GM18867 (cell line): ENCODE results near the gene CD47.

Experiments
- ATAC-seq: cut with Tn5 transposase; IDR thresholded peaks from one replicate; pipeline ENCODE4 v1.9.1; 2021; ENCODE audit warnings: mild to moderate bottlenecking, moderate library complexity; ENCODE audit not compliant: unreplicated experiment

CD47 gene

DNA sequence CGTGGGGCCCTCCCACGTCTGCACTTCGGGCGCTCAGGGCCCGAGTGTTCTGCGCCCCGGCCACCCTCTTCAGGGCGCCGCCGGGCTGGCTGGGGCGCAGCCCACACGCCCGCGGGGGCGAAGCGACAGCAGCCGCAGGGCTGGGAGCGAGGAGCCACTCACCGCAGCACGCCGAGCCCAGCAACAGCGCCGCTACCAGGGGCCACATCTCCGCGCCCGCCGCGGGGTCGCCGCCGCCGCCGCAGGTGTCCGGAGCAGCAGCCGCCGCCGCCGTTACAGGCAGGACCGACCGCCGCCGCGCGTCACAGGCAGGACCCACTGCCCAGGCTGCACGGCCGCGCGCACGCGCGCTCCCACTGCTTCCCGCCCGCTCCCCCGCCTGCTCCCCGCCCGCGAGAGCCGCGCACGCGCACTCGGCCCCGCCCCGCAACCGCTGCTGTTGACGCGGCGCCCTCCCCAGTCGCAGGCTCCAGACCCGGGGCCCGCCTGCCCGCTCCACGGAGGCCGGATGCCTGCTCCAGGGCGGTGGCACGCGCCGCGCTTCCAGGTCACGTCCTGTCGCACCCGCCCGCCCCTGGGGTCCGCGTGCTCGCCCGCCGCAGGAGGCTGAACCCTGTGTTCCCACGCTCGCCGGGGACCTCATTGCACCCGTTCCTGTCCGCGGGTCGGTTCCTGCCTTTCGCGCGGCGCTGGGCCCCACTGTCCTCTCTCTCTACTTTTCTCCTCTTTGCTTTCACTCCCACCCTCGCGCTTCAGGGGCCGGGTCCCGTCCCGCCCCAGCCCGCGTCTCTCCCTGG is at the start of gene CD47:
CD47 (minus strand) TSS at position 331 of the 797 bp plus-strand sequence; CDS start at position 208, 123 bp downstream.
- peak; percentile 75 for ATAC-seq

DNA sequence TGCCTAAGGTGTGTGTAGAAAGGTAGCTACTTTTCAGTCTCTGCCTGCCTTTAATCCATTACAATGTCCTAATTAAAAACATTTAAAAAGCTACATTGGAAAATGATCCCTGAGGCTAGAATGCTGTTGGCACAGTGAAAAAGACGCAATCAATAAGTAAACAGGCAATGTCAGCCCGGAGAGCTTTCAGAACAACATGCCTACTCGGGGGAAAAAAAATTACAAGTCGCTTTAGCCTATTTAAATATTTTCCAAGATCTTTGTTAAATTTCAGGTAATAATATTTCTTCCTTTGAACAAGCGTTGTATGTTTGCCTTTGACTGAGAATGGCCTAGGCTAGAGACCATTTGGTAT is 46.6 kb upstream of the CD47 start:
- ATAC-seq, result no peak

DNA sequence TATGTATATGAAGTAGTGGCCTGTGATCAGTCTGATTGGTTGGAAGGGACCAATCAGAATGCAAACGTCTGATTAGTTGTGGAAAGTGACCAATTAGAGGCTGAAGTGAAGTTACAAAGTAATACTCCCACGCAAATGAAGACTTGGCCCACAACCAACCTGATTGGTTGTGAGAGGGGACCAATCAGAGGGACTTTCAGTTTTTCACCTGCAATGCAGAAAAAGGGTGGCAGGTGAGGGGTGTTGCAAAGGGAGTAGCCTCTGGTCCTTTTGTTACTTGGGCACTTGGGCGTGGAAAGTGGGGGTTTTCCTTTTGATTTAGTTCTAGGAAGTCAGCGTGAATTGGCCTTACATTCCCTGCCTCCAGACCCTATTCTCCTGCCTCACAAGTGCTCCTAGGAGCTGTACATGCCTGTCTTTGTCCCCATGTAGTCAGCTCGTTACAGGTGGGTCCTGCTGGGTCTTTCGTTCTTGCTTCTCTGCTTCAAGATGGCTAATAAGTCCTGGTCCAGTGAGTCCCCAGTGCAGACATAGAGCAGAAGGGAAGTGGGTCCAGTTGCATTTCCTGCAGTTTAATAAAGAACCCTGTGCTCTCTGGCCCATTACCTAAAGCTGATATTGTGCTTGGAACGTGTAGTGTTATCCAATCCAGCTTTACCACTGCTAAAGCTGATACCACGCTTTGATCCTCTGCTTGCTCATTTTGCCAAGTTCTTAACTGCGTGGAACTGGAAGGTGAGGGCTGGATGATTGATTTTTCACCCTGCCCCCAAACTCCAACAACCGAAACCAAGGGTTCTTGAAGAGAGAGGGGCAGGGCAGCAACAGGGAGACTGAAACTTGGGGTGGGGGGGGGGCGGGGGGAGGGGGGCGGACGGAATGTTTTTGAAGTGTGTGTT is 46.0 kb upstream of the CD47 start:
- ATAC-seq, result no peak

DNA sequence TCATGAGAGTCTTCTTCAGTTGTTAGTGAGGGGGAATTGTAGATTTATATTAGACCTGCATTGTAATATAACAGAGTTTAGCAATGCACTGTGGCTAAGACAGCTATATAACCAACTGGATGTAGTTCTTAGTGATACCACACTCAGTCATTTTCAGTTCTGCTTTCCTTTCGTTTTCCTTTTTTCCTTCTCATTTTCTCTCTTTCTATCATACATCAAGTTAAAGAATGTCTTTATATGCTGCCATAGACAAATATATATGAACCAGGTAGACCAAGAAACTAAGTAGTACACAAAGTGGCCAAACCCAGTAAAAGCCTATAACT is 43.7 kb upstream of the CD47 start:
- ATAC-seq, result peak; percentile 46

DNA sequence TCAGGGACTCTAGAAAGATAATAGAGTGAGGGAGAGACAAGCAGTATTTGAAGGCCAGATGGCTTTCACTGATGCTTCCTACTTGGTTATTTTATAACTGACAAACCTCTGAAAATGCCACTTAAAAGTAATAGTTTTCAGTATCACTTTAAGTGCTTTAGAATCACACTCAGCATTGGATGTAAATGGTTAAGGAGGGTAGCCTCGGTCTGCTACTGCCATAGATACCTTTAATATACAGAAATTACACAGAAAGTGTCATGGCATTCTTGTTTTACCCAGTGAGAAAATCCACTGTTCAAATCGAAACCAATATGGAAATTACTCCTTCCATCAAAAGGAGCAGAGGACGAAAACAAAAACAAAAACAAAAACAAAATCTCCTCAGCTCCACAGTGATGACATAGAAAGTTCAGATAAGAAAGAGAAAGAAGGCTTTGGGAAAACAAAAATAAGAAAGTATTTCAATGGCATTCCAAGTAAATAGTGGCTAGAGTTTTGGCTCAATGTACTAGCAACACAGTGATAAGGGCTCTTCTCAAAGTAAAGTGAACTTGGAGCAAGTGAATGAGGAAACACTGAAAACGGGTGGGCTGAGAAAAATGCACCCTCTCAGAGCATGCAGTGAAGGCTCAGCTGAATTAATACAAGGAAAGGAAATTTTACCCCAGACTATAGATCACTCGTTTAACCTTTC is 43.2 kb upstream of the CD47 start:
- peak; percentile 67 for ATAC-seq

DNA sequence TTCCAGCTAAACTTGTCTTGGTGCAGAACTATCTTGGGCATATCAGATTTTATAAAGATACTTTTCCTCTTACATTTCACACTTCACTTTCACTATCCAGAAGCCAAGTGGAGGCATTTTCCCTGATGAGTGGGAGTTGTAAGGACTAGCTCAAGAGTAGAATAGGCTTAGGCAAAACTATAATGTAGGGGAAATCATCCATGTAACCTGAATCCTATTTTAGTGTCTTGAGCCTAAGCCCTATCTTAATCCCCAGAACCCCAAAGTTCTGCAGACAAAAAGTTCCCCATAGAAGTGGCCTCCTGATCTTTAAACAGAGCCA is 42.2 kb upstream of the CD47 start:
- ATAC-seq, result no peak

DNA sequence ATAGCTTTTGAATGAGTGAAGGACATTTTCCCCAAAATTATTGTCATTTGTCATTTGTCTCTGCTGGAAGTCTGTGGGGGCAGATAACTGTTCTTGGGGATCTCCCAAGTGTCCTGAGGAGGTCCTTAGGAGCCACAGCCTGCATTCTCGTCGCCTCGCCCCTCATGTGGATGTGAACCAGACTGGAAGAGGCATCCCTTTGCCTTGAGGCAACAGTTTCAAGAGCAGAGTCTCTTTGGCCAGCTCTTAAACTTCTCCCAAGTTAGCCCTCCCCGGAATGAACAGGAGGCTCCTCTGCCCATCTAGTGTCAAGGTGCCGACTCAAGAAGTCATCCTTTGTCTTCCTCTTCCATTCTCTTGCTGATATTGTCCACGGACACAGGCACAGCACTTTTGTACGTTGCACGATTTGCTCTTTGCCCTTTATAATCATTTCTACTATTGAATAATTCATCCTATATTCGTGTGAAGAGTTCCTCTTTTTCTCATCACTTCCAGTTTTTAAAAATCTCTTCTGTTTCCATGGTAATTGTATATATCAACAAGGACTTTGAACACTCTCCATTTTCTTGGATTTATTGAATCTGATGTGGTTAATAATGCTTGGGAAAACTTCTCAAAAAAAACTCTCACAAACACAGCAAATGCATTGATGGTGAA is 40.8 kb upstream of the CD47 start:
- no peak for ATAC-seq

DNA sequence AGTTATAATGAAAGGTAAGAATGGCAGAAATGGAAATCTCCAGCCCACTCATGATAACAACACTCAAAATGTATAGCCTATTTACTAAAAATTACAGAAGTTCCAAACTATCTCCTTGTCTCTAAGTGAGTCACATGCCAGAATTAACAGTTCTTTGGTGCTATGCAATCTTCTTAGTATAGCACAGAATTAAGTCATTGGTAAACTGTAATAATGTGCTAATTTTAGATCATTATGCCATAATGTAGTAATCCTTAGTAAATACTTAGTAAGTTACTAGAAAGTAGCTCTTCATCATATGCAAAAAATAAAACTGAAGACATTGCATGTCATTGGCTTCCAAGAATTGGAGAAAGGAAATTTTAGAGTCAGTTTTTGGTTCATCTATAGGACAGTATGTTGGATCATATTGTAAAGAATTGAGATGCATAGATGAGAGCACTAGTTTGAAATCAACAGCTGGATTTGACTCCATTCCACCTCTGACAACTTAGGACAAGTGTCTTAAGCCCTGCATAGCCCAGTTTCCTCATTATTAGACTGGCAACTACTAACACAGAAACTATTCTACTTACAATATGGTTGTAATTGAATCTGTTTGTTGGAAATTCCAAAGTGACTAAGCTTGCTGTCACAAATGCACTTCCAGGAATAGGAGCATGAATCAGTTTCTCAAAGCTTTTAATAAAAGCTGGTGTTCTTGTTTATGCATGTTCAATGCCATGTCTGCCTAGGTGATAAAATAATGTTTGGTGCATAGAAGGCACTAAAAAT is 40.1 kb upstream of the CD47 start:
- no peak for ATAC-seq

DNA sequence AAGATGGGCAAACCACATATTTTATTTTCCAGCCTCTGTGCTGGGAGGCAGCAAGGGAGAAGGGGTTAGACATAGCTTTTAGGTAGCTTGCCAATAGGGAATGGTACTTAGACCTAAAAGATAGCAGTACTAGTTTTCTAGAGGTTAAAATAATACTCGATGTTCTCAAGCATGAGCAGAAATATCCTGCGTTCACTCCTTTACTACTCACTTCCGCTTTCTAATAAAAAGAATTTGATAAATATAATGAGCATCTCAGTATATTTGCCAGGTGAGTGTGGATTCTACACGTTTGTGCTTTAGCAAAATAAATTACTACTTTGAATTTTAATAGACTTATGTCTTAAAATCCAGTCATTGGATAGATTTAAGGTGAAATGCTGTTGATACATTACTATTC is 39.4 kb upstream of the CD47 start:
- no peak for ATAC-seq

DNA sequence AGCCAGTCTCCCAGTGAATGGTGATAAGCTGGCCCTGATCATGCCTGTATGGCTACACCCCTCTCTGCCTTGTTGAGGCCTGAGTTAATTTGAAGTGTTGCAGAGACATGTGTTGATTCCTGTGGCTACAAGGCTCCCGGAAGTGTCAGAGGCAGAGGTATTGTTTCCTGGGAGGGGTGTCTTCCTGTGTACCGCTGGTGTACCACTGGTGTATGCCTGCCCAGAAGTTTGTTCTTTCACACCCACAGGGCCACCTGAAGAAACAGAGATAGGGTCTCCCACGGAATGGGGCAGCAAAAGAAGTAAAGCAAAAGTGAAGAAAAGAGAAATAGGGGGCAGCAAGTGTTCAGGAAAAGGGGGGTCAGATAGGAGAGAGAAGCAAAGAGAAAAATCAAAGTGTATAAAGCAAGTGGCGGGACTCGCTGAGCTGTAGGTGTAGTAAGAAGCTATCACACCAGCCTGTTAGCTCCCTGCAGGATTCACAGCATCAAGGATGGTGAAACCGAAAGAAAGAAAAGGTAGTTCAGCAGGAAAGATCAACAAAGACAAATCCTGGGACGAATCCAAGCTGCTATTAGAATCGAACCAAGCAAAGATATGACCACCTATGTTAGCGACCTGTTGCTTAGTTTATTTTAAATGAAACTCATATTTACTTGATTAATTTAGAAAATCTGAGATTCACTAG is 36.6 kb upstream of the CD47 start:
- ATAC-seq, result peak; percentile 14

DNA sequence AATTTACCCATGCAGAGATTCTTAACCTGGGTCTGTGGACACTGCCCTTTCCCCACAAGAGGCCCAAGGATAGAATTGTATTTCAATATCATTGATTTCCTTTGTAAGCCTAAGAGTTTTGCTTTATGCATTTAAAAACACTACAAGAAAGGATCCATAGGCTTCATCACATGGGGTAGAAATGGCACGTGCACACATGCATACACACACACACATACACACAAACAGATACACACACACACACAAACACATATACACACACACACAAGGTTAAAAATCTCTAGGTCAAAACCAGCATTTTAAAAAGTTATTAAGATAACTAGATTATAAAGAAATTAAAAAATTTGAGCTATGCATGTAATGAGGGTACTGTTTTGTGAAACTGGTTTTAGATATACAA is 35.5 kb upstream of the CD47 start:
- ATAC-seq, result no peak

DNA sequence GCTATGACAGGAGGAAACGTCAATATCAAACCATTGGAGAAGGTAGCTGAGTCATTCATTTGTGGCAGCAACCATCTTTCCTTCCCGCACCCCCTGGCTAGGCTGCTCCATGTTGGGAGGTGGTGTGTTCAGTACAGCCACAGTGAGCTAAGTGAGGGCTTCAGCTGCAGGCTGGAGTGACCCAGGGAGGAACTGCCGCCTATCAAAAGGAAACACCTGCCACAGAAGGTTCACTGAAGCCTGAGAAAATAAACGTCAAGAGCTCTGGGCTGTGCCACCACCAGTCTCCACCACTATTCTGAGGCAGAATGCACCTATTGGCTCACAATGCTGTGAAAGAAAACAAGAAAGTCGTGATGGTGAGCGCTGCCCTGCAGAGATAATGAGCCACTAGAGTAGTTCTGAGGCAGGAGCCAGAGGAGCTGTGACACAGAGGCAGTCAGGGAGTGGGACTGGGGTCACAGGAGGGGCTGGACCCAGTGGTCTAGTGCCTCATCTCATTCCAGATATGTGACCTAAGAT is 34.8 kb upstream of the CD47 start:
- ATAC-seq, result peak; percentile 62

DNA sequence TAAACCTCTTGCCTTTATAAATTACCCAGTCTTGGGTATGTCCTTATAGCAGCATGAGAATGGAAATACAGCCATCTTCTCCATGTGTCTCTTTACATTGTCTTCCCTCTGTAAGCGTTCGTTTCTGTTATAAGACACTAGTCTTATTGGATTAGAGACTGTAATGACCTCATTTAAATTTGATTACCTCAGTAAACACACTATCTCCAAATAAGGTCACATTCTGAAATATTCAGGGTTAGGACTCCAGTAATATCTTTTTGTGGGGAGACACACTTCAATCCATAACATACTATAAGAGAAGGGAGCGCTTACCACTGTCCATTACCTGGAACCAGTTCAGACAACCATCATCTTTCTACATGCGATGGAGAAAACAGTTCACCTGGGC is 34.3 kb upstream of the CD47 start:
- ATAC-seq, result no peak

DNA sequence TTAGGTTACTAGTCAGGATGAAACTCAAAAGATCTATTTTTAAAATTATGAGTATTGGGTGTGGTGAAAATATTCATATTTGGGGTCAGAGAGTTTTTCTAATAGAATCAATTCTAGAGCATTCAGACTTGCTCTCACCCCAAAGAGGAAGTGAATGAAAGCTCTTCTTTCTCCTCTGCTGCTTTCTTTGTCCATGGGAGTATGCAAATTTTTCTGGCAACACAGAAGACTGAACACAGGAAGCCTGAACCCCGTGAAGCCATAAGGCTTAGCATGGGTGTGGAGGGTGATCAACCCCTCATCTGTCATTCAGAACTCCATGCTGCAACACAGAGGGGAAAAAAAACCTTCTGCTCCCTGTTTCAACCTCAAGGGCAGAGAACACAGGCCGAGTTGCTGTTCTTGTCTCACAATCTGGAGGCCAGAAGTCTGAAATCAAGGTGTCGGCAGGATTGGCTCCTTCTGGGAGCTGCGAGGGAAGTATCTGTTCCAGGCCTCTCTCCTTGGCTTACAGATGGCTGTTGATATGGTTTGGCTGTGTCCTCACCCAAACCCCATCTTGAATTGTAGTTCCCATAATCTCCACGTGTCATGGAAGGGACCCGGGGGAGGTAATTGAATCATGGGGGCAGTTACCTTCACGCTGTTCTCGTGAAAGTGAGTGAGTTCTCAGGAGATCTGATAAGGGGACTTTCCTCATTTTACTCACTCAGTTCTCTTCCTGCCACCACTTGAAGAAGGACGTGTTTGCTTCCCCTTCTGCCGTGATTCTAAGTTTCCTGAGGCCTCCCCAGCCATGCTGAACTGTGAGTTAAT is 33.7 kb upstream of the CD47 start:
- ATAC-seq, result peak; percentile 78

DNA sequence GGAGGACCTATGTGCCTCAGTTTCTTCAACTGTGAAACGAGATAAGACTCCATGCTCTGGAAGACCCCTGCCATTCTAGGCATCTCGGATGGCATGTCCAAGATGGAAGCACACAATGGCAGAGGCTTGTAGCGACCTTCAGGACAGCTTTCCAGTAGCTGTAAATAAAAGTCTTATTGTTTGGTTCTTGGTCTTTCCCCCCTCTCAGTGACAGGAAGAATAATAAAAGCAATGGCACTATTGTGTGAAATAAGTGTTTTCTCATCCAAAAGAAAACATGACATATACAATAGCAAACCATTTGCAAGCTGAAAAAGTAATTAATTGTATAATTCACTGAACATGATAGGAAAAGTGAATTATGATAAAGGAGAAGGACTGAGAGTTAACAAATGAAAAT is 32.5 kb upstream of the CD47 start:
- no peak for ATAC-seq

DNA sequence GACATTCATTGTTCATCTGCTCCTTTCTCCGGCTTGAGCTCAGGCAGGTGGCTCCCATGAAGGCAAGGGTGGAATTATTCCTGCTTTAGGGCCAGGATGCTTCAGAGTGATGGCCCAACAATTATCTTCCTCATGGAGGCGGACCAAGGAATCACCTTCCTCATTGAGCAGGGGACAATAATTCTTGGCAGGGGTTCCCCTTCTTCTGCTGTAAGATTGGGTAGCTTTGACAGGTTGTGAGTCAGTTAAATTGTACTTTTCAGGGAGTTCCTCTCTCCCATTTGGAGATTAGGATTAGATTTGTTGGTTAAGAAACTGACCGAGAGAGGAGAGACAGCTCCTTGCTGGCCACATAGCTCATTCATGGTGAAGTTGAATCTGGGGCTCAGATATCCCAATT is 31.4 kb upstream of the CD47 start:
- ATAC-seq, result no peak

DNA sequence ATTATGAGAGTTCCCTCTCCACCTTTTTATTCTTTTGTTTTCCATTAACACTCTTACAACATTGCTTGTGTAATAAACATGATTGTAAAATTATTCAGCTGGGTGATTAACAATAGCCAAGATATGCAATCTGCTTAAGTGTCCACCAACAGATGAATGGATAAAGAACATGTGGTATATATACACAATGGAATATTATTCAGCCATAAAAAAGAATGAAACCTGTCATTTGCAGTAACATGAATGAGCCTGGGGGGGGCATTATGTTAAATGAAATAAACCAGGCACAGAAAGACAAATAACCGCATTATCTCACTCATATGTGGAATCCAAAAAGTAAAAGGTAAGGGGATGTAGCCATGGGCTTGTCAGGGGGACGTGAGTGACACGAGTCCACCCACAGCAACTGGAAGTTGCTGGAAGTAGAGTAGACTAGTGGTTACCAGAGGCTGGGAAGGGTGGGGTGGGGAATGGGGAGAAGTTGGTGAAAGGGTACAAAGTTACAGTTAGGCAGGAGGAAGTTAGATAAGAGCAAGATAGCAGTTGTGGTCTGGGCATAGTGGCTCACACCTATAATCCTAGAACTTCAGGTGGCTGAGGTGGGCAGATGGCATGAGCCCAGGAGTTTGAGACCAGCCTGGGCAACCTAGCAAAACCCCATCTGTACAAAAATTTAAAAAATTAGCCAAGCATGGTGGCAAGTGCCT is 28.7 kb upstream of the CD47 start:
- ATAC-seq, result no peak

DNA sequence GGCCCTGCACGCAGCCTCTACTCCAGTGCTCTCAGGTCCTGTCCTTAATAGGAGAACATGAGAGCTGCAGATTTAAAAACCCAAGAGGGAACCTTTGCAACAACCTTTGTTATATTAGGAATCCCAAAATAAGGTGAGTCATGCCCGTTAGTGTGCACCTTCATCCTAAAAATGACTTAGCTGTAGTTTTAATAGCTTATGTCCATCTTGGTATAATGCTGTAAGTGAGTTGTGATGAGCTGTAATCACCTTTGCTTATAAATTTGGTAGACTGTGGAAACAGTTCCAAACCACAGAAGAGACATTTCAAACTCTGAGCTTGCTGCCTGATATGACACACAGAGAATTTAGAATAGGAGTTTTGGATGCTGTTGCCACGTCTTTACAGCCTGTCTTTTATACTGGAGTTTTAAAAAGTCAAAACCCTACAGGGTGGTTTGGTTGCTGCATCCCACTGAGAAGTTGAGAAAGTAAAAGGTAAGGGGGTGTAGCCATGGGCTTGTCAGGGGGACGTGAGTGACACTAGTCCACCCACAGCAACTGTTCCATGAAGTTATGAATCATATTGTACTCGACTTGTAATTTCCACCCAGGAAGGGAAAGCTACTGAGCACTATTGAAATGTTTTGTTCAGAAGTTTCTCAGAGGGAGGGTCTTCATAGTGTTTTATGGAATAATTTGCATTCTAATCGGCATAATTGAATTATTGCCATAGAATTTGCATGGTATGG is 27.4 kb upstream of the CD47 start:
- ATAC-seq, result no peak
